ENCODE data around the gene KLF17. TPM values are rescaled to one million over a fixed set of nuclear protein-coding genes. Genes with fewer than 3 reads are reported as not detected.

The KLF17 gene
- total and polyA plus RNA-seq, 2 experiments from 2014 or later = not detected

DNA sequence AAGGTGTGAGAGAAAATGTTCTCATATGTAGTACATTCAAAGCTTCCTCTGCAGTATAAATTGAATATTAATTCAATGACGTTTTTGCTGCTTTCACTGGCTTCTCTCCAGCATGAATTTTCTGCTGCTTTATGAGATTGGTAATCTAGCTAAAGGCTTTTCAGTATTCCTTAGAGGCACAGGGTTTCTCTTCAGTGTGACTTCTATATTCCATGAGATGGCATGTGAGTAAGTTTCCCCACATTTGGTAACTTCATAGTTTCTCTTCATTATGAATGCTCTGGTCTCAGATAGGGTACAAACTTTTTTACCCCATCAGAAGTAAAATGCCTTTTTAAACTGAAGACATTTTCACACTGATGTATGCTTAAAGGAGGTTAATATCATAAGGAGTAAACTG is 33.2 kb downstream of the KLF17 start:
- TF ChIP-seq ZNF114 (CRISPR knock-in tag; IDR thresholded peaks at IDR 0.05) (no peak), NANOG (IDR thresholded peaks at IDR 0.05; ENCODE audit: borderline replicate concordance) (no peak), POLR2AphosphoS5 (IDR thresholded peaks at IDR 0.05; ENCODE audit: low read depth) (no peak), CREB1 (CRISPR knock-in tag; IDR thresholded peaks at IDR 0.05; ENCODE audit: low read depth) (no peak), JUNB (IDR thresholded peaks at IDR 0.05; ENCODE audit: unreplicated experiment) (no peak), REST (IDR thresholded peaks at IDR 0.05; ENCODE audit: unreplicated experiment) (no peak), EZH2phosphoT487 (IDR thresholded peaks at IDR 0.05; ENCODE audit: unreplicated experiment) (no peak), ZNF331 (CRISPR knock-in tag; IDR thresholded peaks at IDR 0.05; ENCODE audit: low read depth) (no peak)
- no peak overlapping the region for H3K27ac Mint-ChIP-seq
- Histone ChIP-seq H3F3A (replicated peaks; ENCODE audit: low read depth) (no peaks in the 10 kb centered on the region), H3K79me2 (replicated peaks; ENCODE audit: insufficient read depth) (no peaks in the 10 kb centered on the region), H3K27me3 (ENCODE audit: insufficient read depth) (no peaks in the 10 kb centered on the region), H3K36me3 (ENCODE audit: insufficient read depth) (no peaks in the 10 kb centered on the region), H4K20me1 (replicated peaks; ENCODE audit: insufficient read depth) (no peaks in the 10 kb centered on the region), H2AFZ (no peak overlapping the region), H3K4me1 (ENCODE audit: insufficient read depth) (peaks cover 17% of the 10 kb centered on the region), H3K4me3 (no peak overlapping the region), H3K4me2 (no peak overlapping the region), H3K27ac (ENCODE audit: low read depth) (no peak overlapping the region), H3K9me2 (ENCODE audit: insufficient read depth) (no peaks in the 10 kb centered on the region)
- H3K36me3 Mint-ChIP-seq (ENCODE audit: low read depth) = no peaks in the 10 kb centered on the region
- no peaks in the 10 kb centered on the region for H3K27me3 Mint-ChIP-seq (ENCODE audit: insufficient read depth, low read depth, poor library complexity)
- H3K4me1 Mint-ChIP-seq = peaks cover 21% of the 10 kb centered on the region
- ATAC-seq (no peak), DNase-seq (ENCODE audit: low spot score) (no peak)
- no peak overlapping the region for H3K4me3 Mint-ChIP-seq
- no peaks in the 10 kb centered on the region for H3K9me3 Mint-ChIP-seq

DNA sequence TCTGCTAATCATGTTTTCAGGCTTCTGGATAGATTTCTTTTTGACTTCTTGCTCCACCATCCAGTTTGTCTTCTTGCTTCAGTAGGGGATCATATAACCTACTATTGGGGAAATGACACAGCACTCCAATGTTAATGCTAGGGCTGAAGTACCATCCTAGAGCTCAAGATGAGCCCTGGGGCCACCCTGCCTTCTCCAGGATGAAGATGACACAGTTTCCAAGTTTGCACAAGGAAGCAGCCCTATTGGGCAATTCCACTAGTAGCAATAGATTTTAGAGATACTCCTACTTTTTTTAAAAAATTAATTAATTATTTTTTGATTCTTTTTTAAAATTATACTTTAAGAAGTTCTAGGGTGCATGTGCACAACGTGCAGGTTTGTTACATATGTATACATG is 34.1 kb downstream of the KLF17 start:
- peaks cover 17% of the 10 kb centered on the region for H3K4me1 ChIP-seq (ENCODE audit: insufficient read depth)
- Mint-ChIP-seq H3K27me3 (ENCODE audit: insufficient read depth, low read depth, poor library complexity) (no peaks in the 10 kb centered on the region), H3K4me1 (peaks cover 21% of the 10 kb centered on the region), H3K4me3 (no peak overlapping the region), H3K9me3 (no peaks in the 10 kb centered on the region), H3K36me3 (ENCODE audit: low read depth) (no peaks in the 10 kb centered on the region), H3K27ac (no peak overlapping the region)
- no peak overlapping the region for H3K27ac ChIP-seq (ENCODE audit: low read depth)
- no peaks in the 10 kb centered on the region for H3K27me3 ChIP-seq (ENCODE audit: insufficient read depth)
- no peaks in the 10 kb centered on the region for H3K79me2 ChIP-seq (replicated peaks; ENCODE audit: insufficient read depth)
- no peaks in the 10 kb centered on the region for H3F3A ChIP-seq (replicated peaks; ENCODE audit: low read depth)
- ATAC-seq = no peak
- no peak overlapping the region for H3K4me2 ChIP-seq
- no peaks in the 10 kb centered on the region for H3K36me3 ChIP-seq (ENCODE audit: insufficient read depth)
- H3K4me3 ChIP-seq = no peak overlapping the region
- no peak for DNase-seq (ENCODE audit: low spot score)
- no peaks in the 10 kb centered on the region for H4K20me1 ChIP-seq (replicated peaks; ENCODE audit: insufficient read depth)
- no peaks in the 10 kb centered on the region for H3K9me2 ChIP-seq (ENCODE audit: insufficient read depth)
- H2AFZ ChIP-seq = no peak overlapping the region
- TF ChIP-seq, protein P1, sequence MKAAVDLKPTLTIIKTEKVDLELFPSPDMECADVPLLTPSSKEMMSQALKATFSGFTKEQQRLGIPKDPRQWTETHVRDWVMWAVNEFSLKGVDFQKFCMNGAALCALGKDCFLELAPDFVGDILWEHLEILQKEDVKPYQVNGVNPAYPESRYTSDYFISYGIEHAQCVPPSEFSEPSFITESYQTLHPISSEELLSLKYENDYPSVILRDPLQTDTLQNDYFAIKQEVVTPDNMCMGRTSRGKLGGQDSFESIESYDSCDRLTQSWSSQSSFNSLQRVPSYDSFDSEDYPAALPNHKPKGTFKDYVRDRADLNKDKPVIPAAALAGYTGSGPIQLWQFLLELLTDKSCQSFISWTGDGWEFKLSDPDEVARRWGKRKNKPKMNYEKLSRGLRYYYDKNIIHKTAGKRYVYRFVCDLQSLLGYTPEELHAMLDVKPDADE (IDR thresholded peaks at IDR 0.05) = no peak
- no peak for TF ChIP-seq STAT1 (IDR thresholded peaks at IDR 0.05; ENCODE audit: unreplicated experiment)
- no peak for TF ChIP-seq JUNB (IDR thresholded peaks at IDR 0.05; ENCODE audit: unreplicated experiment)
- no peak for TF ChIP-seq ZNF462 (CRISPR knock-in tag; IDR thresholded peaks at IDR 0.05)
- TF ChIP-seq NANOG (IDR thresholded peaks at IDR 0.05; ENCODE audit: borderline replicate concordance) = no peak
- TF ChIP-seq ZNF114 (CRISPR knock-in tag; IDR thresholded peaks at IDR 0.05) = no peak

All from GM23338 (cell line).